Glomerular visceral epithelial cell (primary cell): Measurements from ENCODE around the gene ZBTB16.

Source experiments
- DNase-seq: peaks from one replicate; pipeline ENCODE4 v3.0.0-alpha.2; 2016; ENCODE audit errors: extremely low spot score

Gene ZBTB16

DNA sequence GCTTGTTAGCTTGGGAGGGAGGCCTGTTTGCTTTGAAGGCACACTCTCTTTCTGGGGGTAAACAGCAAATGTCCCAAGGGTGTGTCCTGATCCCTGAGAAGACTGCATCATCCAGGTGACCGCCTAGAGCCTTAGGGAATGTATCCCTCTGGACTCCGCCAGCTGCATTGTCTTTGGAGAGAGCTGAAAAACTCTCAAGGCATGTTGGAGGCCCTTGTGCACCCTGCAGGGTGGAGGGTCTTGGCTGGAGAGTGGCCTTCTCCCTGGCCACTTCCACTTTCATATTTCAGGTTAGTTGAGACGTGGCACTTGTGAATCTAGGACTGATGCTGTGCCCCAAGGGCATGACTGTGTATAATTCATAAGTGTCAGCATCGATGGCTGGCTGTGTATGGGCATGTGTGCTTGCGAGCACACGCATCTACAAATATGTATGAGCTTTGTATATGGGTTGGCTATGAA is 70.6 kb downstream of the ZBTB16 start:
- no peak for DNase-seq

DNA sequence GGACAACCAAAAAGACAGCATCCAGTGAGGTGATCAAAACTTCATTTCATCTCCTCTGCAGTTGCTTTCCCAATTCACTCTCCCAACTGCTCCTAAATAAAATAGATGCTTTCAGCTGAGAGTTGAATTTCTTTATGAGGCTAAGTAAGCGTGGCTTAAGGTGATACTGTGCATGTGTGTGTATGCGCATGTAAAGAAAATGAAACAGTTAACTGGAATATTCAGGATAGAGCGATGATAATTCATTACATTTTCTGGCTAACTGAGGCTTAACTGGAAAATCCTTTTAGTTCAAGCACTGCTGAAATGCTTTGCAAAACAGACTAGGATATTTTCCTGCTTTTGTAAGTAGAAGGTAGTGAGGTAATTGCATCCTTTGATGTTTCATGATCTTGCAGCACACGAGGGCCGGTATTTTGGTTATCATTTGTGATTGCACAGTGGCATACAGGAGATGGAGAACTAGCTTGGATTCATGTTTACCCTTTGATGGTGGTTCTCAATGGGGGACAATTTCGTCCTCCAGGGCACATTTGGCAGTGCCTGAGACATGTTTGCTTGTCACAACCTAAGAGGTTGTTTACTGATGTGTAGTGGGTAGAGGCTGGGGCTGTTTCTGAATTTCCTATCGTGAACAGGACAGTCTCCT is 71.2 kb downstream of the ZBTB16 start:
- DNase-seq = no peak

DNA sequence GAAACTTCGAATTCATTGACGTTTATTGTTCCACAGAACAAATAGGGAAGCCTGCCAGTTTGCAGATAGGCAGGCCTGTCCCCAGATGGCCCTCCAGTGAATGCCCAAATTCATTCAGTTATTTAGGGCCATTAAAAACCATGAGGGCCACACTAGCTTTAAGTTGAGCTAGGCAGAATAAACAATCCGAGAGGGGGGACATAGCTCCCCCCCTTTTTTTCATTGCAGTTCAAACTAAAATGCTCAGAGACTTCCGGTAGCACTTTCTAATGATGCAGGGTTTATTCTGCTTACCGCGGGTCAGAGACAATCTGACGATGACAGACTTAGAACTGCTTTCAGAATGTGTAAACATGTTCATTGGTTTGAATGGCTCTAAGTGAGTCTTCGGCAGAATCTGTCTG is 72.0 kb downstream of the ZBTB16 start:
- no peak for DNase-seq

DNA sequence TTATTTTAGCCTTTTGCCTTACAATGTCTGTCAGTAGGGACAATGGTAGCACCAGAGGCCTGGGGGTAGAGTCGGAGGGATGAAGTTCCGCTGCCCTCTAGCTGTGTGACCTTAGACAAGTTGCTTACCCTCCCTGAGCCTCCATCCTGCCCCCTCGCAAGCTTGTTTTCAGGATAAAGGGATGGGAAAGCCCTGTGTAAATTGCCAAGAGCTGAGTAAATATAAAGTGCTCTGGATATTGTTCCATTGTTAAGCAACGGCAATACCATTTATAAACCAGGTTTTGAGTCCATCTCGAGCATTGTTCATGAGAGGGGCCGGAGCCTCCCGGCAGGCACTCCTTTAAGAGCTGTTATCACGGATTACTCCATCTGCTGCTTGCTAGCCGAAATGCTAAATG is 72.9 kb downstream of the ZBTB16 start:
- DNase-seq = no peak

DNA sequence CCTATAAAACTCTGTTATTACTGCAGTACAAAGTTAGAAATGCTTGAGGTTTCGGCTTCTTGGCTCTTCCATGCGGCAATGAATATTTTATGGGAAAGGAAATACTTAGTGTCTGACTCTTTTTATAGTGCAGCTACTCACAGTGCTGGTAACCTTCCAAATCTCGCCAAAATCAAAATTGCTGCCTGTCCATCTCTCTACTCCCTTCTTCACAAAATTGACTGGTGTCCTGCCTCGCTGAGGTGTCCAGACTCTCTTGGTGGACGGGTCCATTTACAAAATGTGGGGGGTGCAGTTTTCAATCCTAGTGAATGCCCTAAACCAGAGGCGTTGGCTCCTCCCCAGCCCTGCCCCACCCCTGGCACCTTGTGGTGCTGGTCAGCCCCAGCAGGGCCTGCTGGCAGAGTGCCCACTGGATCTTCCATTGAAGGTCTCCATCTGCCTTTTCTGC is 73.5 kb downstream of the ZBTB16 start:
- no peak for DNase-seq

DNA sequence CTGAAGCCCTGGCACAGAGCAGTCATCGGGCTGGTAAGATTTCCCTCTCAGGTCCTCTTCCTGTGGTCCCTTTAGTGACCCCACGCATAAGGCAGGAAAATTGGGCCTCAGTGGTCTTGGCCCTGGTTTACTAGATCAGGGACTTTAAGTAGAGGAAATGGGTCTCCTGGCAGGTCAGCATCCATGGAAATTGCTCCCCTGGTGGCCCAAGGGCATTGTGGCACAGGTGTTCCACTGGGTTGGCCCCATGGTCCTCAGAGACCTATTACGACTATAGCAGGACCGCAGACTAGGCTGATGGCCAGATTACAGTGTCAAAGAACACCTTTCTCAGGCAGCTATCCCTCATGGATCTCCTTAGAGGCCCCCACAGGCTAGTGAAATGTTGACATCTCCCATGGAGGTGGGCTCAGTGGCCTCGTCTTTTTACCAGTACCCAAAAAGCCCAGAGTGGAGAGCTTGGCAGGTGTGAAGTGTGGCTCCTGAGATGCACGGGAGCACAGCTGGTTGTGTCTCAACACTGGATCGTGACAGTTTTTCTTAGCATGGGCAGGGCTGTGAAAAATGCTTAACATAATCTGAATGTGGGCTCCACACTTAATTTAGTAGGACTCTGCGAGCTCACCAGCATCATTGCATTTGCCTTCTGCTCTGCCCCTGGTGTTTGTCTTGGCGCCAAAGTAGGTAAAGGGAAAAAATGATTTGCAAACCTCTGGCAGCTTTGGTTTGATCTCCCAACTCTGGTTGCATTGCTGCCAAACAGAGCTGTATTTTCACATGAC is 74.2 kb downstream of the ZBTB16 start:
- DNase-seq = no peak

DNA sequence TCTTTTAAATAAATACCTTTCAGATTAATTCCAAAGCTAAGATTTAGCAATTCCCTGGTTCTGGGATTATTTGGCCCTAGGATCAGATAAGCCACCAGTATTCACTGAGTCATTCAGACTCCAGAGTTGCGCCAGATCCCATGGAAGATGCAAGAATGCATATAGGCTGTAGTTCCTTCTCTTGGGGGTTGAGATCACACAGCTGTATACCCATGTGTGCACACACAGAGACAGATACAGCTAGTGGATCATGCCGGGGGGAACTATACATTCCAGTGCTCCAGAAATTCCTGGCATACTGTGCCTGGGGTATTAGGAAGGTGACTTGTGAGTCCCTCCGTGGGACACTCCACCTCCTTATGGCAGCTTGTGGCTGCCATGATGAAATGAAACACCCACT is 75.4 kb downstream of the ZBTB16 start:
- DNase-seq = no peak

DNA sequence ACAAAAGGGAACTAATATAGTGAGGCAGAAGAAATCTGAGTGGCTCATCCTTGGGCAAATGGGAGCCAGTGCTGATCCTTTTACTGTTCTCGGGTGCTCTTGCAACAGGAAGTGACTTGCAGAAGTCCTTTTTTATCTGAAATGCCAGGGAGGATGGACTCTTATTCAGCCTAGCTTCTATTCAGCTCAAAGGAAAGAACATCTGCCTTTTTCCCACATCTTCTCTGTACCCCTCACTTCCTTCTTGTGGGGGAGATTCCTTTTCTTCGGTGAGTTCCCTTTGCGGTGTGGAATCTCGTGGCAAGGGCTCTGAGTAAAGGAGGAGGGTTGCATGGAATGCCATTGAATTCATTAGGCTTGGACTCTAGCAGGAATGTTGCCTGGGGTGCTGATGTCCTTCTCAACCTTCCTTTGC is 76.2 kb downstream of the ZBTB16 start:
- no peak for DNase-seq

DNA sequence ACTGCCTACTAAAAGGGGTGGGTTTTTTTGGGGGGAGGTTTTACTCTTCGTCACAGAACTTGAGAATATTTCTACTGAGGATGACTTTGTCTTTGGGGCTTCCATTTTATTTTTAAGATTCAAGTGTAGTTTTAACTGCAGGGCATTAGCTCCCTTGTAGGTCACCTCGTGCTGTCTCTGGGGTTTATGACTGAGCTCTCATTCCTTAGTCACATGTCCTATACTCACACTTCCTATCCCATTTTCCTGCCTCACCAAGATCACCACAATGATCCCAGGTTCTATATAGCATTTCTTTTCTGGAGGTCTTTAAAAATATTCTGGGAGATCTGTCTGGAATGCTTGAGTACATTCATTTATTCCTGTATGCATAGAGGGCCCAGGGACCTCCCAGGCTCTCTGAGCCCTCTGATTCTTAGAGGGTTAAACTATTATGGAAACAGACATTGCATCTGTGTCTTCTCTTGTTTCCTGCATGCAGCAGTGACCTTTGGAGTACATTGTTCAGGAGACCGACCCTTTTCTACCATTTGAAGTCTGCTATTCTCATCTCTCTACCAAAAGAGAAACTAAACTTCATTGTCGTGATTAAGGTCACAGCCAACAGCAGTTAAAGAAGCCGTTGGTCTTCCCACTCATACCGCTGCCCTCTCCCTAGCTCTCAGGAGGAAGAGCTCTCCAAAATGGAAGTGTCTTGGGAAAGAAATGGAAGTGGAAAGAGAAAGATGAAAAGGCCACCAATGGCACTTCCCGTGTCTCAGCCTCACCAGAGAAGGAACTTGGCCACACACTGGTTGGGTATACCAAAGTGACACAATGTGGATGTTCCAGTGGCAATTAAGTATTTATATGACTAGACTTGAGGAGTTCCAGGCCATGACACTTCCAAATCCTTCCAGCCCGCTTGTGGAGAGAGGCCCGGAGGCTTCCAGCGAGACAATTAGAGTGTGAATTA is 77.5 kb downstream of the ZBTB16 start:
- no peak for DNase-seq

DNA sequence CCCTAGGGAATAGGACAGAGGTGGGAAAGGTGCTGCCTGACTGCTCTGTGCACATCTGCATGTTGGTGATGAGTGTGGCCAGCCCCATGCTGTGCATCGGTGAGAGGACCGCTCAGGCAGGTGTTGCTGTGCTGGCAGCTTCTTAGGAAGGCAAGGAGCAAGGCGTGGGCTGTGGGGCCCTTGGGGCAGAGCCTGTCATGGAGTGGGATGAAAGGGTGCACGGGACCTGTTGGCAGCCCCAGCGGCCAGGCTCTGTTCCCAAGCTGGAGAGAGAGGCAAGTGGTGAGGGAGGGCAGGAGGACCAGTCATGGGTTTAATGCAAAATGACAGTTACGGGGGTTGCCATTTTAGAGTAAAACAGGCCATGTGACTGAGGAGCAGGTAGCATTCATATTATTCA is 78.3 kb downstream of the ZBTB16 start:
- DNase-seq = no peak

DNA sequence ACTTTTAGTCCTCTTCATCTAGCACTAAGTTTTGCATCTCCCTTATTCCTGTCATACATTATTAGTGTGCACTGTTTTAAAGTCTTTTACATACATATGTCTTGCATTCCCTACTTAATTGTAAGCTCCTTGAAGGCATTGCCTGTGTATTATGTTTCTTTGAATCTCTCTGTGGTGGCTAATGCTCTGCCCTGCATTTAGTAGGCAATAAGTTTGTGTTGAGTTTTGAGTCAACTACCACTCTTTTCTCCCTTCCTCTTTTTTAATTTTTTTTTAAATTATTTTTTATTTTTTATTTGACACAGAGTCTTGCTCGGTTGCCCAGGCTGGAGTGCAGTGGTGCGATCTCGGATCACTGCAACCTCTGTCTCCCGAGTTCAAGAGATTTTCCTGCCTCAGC is 78.9 kb downstream of the ZBTB16 start:
- no peak for DNase-seq

DNA sequence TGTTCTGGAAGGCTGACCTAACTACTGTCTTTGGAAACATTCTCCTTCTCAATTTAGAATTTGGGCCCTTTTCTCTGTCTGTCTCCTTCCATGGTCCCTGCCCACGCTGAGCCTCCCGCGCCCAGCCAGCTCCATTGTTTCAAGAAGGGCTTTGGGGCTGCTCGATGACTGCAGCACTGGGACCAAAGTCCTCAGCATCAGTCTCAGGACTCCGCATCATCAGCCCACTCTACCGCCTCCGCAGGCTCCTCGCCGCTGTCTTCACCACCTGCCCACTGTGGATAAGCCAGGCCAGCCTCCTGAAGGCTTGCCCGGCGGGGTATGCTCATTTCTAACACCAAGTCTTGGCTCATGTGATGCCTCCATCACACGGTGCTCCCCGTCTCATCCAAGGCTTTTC is 81.3 kb downstream of the ZBTB16 start:
- DNase-seq = no peak

DNA sequence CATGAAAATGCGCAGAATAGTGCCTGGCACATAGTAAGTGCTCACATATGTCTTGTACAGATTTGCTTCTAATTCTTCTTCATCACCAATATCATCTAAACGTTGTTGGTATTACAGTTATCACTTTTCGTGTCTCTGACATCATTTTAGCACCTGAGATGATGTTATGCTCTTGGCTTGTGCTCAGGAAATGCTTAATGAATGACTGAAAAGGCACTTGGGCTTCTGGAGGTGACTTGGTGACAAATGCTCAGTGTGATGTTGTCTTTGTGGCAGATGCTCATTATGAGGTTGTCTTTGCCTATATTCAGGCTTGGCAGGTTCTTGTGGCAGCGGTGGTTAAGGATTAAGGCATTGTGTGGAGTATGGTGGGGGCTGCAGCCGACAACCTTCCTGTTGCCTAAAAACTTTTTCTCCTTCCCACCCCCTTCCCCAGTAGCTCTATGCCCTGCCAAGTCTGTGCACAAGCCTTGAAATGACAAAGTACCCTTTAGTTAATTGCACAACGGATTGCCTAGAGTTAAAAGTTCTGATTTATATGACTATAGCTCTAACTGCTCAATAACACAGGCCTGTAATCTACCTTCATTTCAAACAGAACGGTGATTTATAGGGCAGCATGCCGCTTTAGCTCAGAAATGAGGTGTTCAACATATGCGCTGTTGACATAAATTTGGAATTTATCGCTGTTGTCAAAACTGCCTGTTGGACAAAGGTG is 82.5 kb downstream of the ZBTB16 start:
- DNase-seq = no peak

DNA sequence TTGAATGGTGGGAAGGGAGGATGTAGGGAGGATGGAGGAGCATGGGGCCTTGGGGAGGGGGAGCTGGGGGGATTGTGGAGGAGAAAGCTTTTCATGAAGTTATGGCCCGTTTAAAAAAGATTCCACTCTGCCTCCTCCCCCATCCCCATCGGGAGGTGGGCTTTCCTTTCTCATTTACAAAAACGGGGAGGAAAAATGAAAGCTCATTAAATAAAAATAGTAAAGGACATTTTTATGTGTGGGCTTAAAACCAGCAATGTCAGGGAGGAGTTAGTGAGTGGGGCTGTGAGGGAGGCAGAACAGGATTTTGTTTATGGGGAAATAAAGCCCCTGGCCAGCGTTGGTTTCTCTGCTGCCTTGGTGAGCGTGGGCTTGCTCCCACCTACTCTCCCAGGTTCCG is 83.2 kb downstream of the ZBTB16 start:
- no peak for DNase-seq

DNA sequence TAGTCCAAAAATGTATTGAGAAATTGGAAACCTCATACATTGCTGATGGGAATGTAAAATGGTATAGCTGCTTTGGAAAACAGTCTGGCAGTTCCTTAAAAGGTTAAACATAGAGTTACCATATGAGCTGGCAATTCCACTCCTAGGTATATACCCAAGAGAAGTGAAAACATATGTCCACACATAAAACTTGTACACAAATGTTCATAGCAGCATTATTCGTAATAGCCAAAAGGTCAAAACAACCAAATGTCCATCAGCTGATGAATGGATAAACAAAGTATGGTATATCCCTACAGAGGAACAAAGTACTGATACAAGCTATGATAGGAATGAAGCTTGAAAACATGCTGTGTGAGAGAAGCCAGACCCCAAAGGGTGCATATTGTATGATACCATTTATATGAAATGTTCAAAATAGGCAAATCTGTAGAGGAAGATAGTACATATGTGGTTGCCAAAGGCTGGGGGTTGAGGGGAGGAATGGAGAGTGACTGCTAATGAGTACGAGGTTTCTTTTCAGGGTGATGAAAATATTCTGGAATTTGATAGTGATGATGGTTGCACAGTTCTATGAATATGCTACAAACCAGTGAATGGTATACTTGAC is 85.8 kb downstream of the ZBTB16 start:
- no peak for DNase-seq

DNA sequence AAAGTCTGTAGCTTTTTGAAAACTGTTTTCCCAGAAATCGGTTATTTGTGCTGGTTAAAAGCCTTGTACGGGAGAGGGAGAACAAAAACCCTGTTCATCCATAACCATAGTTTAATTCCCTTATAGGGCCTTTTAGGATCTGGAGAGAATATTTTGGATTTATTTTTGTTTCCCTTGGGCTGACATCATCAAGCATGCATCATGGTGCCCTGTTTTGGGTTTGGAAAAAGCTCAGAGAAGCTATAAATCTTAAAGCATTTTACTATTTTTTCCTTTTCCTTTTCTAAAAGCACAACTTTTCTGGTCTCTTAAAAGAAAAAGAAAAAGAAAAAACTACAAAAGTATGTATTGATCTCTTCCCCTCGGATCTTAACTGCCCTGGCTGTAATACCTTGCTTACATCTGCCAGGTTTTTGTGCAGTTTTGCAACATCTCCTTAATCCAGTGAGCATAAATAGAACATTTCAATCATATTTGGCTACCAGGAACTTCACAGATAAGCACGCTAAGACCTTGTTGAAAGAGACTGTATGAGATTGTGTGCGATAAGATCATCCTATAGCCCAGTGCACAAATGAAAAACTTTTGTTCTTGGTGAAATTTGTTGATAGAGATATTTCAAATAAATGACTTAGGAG is 88.0 kb downstream of the ZBTB16 start:
- DNase-seq = no peak

DNA sequence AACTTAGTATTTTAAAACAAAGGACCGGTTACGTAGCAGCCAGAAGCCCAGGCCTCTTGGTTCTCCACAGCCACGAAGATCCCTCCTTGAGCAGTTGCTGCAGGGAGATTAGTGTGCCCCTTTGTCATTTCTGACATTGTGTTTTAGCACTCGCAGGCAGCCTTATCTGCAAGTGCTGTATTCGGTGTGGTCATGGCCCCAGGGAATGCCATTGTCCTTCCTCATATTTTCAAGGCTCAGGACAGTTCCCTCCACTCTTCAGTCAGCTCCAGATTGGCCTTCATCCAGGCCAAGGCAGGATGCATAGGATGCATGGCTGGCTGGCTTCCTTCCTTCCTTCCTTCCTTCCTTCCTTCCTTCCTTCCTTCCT is 88.5 kb downstream of the ZBTB16 start:
- DNase-seq = no peak

DNA sequence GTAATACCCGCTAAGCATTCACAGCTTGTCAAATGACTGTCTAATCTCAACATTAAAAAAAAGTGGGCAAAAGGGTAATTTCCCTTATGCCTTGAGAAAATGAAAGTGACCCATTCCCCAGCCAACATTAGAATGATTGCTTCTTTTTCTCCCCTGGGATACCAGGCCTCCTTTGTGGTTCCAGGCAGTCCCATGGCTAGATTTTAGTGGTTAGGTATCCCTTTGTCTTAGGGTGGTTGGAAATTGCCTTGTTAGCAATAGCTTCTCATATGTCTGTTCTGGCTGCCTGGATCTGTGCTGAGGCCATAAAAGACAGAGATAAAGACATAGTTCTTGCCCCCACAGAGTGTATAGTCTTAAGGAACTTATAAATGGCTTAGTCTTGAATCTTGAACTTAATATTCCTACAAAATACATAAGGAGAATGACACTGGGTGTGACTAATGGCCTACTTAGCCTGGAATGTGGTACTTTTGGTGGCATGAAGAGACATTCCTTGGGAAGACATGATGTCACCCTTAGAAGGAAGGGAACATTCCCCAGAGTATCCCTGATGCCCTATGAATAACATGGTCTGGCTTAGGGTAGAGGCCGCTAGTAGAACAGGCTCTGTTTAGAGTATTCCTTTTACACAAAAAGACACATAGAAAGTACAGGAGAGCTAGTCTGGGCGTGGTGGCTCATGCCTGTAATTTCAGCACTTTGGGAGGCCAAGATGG is 90.3 kb downstream of the ZBTB16 start:
- DNase-seq = no peak

DNA sequence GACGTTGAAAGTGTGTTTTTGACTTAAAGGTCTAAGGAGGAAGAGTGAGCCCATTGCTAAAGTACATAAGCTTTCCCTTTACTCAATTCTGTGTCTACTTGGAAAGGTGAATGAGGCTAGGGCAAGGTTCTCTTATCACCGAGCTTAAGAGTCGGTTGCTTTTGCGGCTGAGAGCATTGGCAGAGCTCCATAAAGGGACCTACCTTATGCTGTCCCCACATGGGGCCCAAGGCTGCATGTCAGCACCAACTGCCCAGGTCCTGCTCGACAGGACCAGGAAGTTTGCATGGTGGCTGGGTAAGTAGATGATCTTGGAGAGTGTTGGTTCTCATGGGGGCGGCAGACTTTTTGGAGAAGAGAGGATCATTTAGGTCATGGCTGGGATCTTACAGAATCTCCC is 91.2 kb downstream of the ZBTB16 start:
- no peak for DNase-seq

DNA sequence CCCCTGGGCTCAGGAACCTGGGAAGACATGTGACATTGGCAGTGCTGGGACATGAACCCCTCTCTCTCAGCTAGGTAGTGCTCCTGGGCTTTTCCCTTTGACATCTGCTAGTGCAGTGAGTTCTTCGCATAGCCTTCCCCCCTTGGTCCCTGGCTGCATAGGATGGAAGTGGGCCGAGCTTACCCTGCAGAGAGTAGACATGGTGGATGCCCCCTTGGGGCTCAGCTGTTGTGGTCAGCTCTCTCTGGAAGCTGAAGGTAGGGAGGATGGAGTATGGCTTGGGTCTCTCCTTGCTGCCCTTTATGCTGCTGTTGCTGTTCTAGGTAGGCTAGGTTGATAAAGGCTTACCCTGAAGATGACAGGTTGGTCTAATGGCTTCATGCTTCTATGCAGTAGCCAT is 92.1 kb downstream of the ZBTB16 start:
- DNase-seq = no peak
